Tibial artery (tissue), 4 donors: ENCODE results near the gene LGR6.

ENCODE experiments used
- DNase-seq, 2 donors: peaks; one replicate each; pipeline ENCODE4 v3.0.0-alpha.2; 2019
- H3K27ac ChIP-seq, 2 donors: fragments of 200-600 bp; sonication (generic) in 1 of 2; 1 replicate in 1 of 2; 2 replicates in 1 of 2; pipeline ENCODE4 v1.5.1; 2018 to 2019; ENCODE audit warnings: mild to moderate bottlenecking in 1 of 2
- H3K27me3 ChIP-seq, 2 donors: fragments of 200-600 bp; sonication (generic) in 1 of 2; one replicate each; pipeline versions ENCODE4 v1.5.1 to v1.6.0; 2016 to 2019
- H3K36me3 ChIP-seq, 3 donors: fragments of 200-600 bp; sonication (generic) in 2 of 3; one replicate each; pipeline ENCODE4 v1.5.1; 2016 to 2019; ENCODE audit warnings: mild to moderate bottlenecking in 2 of 3
- H3K4me1 ChIP-seq, 4 donors: fragments of 200-600 bp; sonication (generic) in 2 of 4; 1 replicate in 3 of 4; 2 replicates in 1 of 4; pipeline ENCODE4 v1.5.1; 2016 to 2019
- H3K4me3 ChIP-seq, 2 donors: fragments of 200-600 bp; sonication (generic) in 1 of 2; 1 replicate in 1 of 2; 2 replicates in 1 of 2; pipeline ENCODE4 v1.5.1; 2018 to 2019; ENCODE audit warnings: mild to moderate bottlenecking in 2 of 2
- H3K9me3 ChIP-seq, 3 donors: fragments of 200-600 bp; sonication (generic) in 1 of 3; one replicate each; pipeline ENCODE4 v1.5.1; 2016 to 2019
- CTCF ChIP-seq, 2 experiments: fragments of 200-600 bp in 1 of 2; fragments of 450-650 bp in 1 of 2; IDR thresholded peaks; one replicate each; pipeline ENCODE4 v1.5.1; 2017 to 2019; ENCODE audit warnings: antibody characterized with exemption in 2 of 2, mild to moderate bottlenecking in 1 of 2, moderate library complexity in 1 of 2
- intact Hi-C: fragments of 100-400 bp; cut with DNase I; formaldehyde crosslinking; loops from one replicate; pipeline ENCODE4 v1.15.0; 2023; ENCODE audit warnings: low total_unique reads

LGR6 gene

GRCh38 chr1:202198366-202198724 is 4.7 kb downstream of the LGR6 start:
- Histone ChIP-seq H3K27ac (peak overlapping the region; percentile 82 to 93), H3K27me3 (peaks cover 0 to 5% of the 10 kb centered on the region in 2 donors), H3K9me3 (no peaks in the 10 kb centered on the region), H3K4me3 (no peak overlapping the region), H3K36me3 (no peaks in the 10 kb centered on the region), H3K4me1 (peaks cover 0 to 73% (median 46%) of the 10 kb centered on the region in 4 donors)
- no peak for TF ChIP-seq CTCF (IDR thresholded peaks at IDR 0.05)
- intact Hi-C loops, result no loop called here
- DNase-seq, result no peak

GRCh38 chr1:202199040-202199889 is 5.7 kb downstream of the LGR6 start:
- intact Hi-C loops, result no loop called here
- Histone ChIP-seq H3K36me3 (no peaks in the 10 kb centered on the region), H3K9me3 (no peaks in the 10 kb centered on the region), H3K27ac (peak overlapping the region; percentile 82 to 93), H3K4me1 (peaks cover 0 to 66% (median 44%) of the 10 kb centered on the region in 4 donors), H3K4me3 (no peak overlapping the region), H3K27me3 (no peaks in the 10 kb centered on the region)
- DNase-seq, result peak in 1 of 2 donors; percentile 73
- no peak for TF ChIP-seq CTCF (IDR thresholded peaks at IDR 0.05)

- Histone ChIP-seq H3K27me3 (no peaks in the 10 kb centered on the region), H3K36me3 (no peaks in the 10 kb centered on the region), H3K4me1 (peaks cover 0 to 58% (median 43%) of the 10 kb centered on the region in 4 donors), H3K27ac (peak overlapping the region; percentile 82 to 93), H3K9me3 (no peaks in the 10 kb centered on the region), H3K4me3 (no peak overlapping the region)
- TF ChIP-seq CTCF (IDR thresholded peaks at IDR 0.05), result peak in 1 of 2 experiments; percentile 38
- DNase-seq, result peak; percentile 35 to 85
- intact Hi-C loops, result no loop called here
These were observed 6.5 kb downstream of the LGR6 start for GRCh38 chr1:202200112-202200548.

GRCh38 chr1:202200669-202201068 is 7.1 kb downstream of the LGR6 start:
- intact Hi-C loops, result no loop called here
- Histone ChIP-seq H3K4me3 (no peak overlapping the region), H3K27ac (peak overlapping the region; percentile 82 to 93)

GRCh38 chr1:202201266-202201665 is 7.7 kb downstream of the LGR6 start:
- intact Hi-C loops, result no loop called here
- H3K27ac ChIP-seq, result peak overlapping the region; percentile 82 to 93
- no peaks in the 10 kb centered on the region for H3K9me3 ChIP-seq

More at GRCh38 chr1:202200669-202201068, 7.1 kb downstream of the LGR6 start:
- Histone ChIP-seq H3K27me3 (no peaks in the 10 kb centered on the region), H3K4me1 (peaks cover 0 to 54% (median 41%) of the 10 kb centered on the region in 4 donors), H3K9me3 (no peaks in the 10 kb centered on the region), H3K36me3 (no peaks in the 10 kb centered on the region)
- peak; percentile 54 to 90 for DNase-seq
- no peak for TF ChIP-seq CTCF (IDR thresholded peaks at IDR 0.05)

More at GRCh38 chr1:202201266-202201665, 7.7 kb downstream of the LGR6 start:
- Histone ChIP-seq H3K4me1 (peaks cover 0 to 52% (median 40%) of the 10 kb centered on the region in 4 donors), H3K36me3 (no peaks in the 10 kb centered on the region), H3K27me3 (no peaks in the 10 kb centered on the region), H3K4me3 (no peak overlapping the region)
- TF ChIP-seq CTCF (IDR thresholded peaks at IDR 0.05), result no peak
- DNase-seq, result no peak
